GM19328 (cell line): ENCODE measurements around the gene FSD2.
"Not testable (repeated sequence)": the region's sequence is repeated elsewhere in the genome, so short reads cannot be mapped to it uniquely, and the experiment has no call there.

Experiments
- ATAC-seq: cut with Tn5 transposase; IDR thresholded peaks from one replicate; pipeline ENCODE4 v1.9.1; 2021; ENCODE audit warnings: mild to moderate bottlenecking, moderate library complexity; ENCODE audit not compliant: unreplicated experiment

FSD2 gene

GRCh38 chr15:82798531-82799166 is 7.2 kb downstream of the FSD2 start:
- ATAC-seq = no peak

DNA sequence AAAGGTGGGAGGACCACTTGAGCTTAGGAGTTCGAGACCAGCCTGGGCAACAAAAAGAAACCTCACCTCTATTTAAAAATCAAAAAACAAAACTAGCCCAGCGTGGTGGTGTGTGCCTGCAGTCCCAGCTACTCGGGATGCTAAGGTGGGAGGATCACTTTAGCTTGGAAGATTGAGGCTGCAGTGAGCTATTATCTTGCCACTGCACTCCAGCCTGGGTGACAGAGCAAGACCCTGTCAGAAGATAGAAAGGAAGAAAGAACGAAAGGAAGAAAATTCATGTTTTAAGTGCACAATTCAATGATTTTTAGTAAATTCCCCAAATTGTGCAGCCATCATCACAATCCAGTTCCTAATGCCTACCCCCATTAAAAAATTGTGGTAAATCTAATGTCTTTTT is 7.8 kb downstream of the FSD2 start:
- no peak for ATAC-seq

GRCh38 chr15:82793737-82794136 is 12.1 kb downstream of the FSD2 start:
- ATAC-seq = no peak

DNA sequence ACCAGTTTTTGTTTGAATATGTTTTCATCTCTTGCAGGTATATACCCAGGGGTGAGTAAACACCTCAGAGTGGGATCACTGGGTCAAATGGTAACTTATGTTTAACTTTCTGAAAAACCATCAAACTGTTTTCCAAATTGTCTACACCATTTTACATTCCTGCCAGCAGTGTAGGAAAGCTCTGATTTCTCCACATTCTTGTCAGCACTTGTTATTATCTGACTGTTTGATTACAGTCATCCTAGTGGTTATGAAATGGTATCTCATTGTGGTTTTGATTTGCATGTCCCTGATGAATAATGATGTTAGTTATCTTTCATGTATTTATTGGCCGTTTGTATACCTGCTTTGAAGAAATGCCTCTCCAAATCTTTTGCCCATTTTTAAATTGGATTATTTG is 13.8 kb downstream of the FSD2 start:
- no peak for ATAC-seq

GRCh38 chr15:82790321-82790720 is 15.5 kb downstream of the FSD2 start:
- no peak for ATAC-seq

GRCh38 chr15:82789491-82789890 is 16.4 kb downstream of the FSD2 start:
- no peak for ATAC-seq

- ATAC-seq = no peak
Observed at GRCh38 chr15:82788496-82788895, 17.4 kb downstream of the FSD2 start.

- no peak for ATAC-seq
Observed at GRCh38 chr15:82781349-82781748, 24.5 kb downstream of the FSD2 start.

DNA sequence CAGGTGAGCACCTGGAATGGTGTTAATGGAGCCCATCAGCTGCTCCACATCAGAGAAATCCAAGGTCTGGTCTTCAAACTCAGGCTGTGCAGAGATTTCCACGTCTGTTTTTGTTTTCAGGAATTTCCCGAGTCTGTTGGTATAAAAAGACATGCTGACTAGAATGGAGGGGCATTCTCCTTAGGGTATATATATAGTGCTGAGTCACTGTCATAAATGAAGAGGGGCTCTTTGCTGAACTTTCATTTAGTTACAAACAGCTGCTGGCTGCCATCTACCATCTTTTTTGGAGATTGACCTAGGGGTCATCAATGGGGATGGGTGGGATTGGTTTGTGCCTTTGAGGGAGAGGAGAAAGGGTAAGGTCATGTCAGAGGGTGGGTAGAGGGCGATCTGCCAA is 27.1 kb downstream of the FSD2 start:
- ATAC-seq = no peak

GRCh38 chr15:82774496-82774895 is 31.4 kb downstream of the FSD2 start:
- ATAC-seq = no peak

GRCh38 chr15:82771789-82772607 is 33.9 kb downstream of the FSD2 start:
- ATAC-seq = no peak

- no peak for ATAC-seq
Observed at GRCh38 chr15:82768414-82769054, 37.3 kb downstream of the FSD2 start.

DNA sequence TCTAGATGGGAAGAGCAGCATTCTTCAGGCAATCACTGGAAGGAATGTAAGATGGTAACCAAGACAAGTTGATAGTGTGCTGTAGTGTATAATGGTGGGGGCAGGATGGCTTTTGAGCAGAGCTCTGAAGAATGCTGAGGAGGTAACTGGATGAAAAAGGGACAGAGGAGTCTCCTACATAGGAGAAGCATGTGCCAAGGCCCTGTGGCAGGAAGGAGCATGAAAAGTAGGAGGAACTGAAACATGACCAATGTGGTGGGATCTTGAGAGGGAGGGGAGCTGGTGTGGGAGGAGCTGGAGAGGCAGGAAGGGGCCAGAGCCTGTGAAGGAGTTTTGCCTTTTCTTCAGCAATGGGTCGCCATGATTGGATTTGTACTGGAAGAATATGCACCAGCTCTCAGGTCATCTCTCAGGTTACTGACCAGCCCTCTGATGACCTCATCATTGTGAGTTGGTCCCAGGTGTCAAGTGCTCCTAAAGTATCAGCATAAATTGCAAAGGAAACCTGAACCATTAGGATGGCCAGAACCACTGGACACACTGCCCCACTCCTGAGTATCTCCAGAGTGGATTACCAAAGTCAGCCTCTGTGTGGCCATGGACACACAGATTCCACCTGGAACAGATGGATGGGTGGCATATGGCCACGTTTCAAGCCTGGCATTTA is 38.6 kb downstream of the FSD2 start:
- ATAC-seq = no peak

GRCh38 chr15:82766201-82766600 is 39.7 kb downstream of the FSD2 start:
- not testable (repeated sequence) for ATAC-seq

- ATAC-seq = no peak
Observed at GRCh38 chr15:82764740-82765139, 41.1 kb downstream of the FSD2 start.

DNA sequence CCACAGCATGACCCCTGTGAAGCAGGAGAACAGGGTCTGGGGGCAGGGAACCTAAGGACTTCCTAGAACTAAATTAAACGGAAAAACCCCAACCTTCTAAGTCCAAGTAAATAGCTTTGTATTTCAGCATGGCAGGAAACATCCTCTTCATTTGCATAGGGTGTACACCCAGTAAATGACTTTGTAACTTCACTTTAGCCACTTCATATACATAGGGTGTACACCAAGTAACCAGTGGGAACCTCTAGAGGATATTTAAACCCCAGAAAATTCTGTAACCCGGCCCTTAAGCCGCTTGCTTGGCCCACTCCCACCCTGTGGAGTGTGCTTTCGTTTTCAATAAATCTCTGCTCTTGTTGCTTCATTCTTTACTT is 41.8 kb downstream of the FSD2 start:
- no peak for ATAC-seq

- no peak for ATAC-seq
Observed at GRCh38 chr15:82763361-82764116, 42.3 kb downstream of the FSD2 start.

DNA sequence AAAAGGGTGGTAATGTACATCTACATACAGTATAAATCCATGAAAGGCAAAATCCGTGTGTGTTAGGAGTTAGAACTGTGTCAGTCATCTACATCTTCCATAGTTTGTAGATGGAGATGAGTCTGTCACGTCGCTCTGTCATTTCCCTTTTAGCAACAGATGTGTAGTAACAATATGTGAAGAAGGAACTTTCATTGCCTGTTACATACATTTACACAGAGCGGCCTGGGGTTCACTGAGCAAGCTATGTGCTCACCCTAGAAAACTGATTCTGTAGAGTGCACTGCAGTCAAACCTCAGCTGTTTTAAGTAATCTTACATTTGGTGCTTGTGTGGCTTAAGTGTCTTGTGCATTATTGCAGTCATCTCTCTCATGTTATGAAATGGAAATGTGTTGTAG is 54.6 kb downstream of the FSD2 start:
- ATAC-seq = no peak

DNA sequence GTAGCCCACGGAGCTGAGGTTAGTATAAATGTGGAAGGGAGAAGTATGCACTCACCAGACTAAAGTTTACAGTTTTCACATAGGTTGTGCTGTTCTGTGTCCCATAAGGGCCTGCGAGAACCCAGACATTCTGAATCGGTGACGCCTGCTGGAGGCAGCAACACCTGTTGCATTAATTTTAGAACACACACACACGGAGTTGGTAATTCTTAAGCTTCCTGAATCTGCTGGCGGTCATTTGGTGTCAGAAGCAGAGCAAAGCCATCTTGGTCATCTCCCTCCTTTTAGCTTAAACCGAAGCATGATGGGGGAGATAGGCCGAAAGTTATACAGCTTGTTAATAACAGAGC is 55.1 kb downstream of the FSD2 start:
- peak; percentile 24 for ATAC-seq

DNA sequence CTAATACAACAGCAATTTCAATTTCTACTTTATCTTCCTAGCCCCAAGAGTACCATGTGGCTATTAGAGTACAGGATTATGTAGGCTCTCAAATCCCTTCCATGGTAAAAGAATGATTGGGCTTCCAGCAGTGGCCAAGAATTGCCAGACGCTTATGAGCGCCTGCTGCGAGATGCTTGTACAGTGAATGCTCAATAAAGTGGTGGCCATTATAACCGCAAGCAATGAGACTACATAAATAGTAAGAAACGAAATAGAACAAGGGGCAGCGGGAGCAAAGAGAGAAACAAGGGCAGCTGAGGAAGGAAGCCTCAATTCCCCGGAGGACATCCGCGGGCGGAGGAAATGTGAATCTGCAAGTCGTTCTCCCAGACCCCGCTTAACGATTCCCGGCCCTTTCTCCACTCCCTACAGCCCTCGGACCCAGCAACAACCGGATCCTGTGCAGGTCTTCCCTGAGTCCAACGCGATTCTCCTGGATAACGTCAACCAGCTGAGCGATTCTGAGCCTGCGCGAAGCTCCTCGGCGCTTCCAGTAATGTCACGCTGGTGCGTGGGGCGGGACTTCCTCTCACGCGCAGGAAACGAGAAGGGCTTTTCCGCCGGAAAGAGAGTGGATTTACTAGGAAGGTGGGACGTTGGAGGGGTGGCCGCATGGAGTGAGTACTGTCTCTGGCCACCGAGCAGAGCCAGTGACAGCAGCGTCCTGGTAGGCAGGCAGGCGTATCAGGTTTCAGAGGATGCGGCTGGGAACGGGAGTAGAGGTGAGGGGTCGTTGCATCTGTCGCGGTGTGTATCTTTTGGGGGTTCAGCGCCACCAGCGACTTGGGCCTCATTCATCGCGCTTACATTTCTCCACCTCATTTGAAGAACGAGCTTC is 55.7 kb downstream of the FSD2 start:
- peak; percentile 84 for ATAC-seq
